PFSK-1 (cell line): ENCODE results near the gene PTH.

Experiments used
- FOXP2 ChIP-seq: optimal IDR thresholded peaks from 2 replicates; pipeline ENCODE3; 2011; ENCODE audit warnings: borderline replicate concordance, control low read depth, inconsistent platforms; ENCODE audit not compliant: insufficient read depth; ENCODE audit errors: extremely low read length, extremely low read depth
- POLR2AphosphoS5 ChIP-seq: IDR thresholded peaks from 2 replicates; pipeline ENCODE4 v1.6.1; 2012; ENCODE audit warnings: low read depth, mild to moderate bottlenecking, control low read depth, low read length, moderate library complexity
- REST ChIP-seq, 2 experiments: IDR thresholded peaks; 2 replicates each; pipeline versions ENCODE4 v1.6.1 to v1.8.0; 2011 to 2012; ENCODE audit warnings: low read depth in 2 of 2, low read length in 2 of 2, control low read depth in 1 of 2, inconsistent platforms in 1 of 2, mild to moderate bottlenecking in 1 of 2, moderate library complexity in 1 of 2; ENCODE audit not compliant: insufficient read depth in 1 of 2
- SIN3A ChIP-seq: IDR thresholded peaks from 2 replicates; pipeline ENCODE4 v1.6.1; 2012; ENCODE audit warnings: mild to moderate bottlenecking, low read length, moderate library complexity, borderline replicate concordance; ENCODE audit not compliant: insufficient read depth
- TAF1 ChIP-seq: IDR thresholded peaks from 2 replicates; pipeline ENCODE4 v1.6.1; 2012; ENCODE audit warnings: low read length, control low read depth, borderline replicate concordance; ENCODE audit not compliant: insufficient read depth

Gene PTH

GRCh38 chr11:13465909-13466371 lies 29.9 kb downstream of the PTH start:
- no peak for TF ChIP-seq FOXP2
- TF ChIP-seq POLR2AphosphoS5: no peak
- no peak for TF ChIP-seq REST (IDR thresholded peaks at IDR 0.05; ENCODE audit: insufficient read depth in 1 of 2, low read depth in 2 of 2, low read length in 2 of 2)

GRCh38 chr11:13463779-13464290 lies 32.0 kb downstream of the PTH start:
- TF ChIP-seq SIN3A: no peak
- no peak for TF ChIP-seq POLR2AphosphoS5
- TF ChIP-seq FOXP2: no peak
- TF ChIP-seq TAF1: no peak
- no peak for TF ChIP-seq REST (IDR thresholded peaks at IDR 0.05; ENCODE audit: insufficient read depth in 1 of 2, low read depth in 2 of 2, low read length in 2 of 2)

GRCh38 chr11:13462901-13463778 lies 32.7 kb downstream of the PTH start, which contains the start of gene BTBD10:
Gene BTBD10 (minus strand): TSS chr11:13463222. CDS start chr11:13445124, 18,098 bp downstream.
- TF ChIP-seq POLR2AphosphoS5 (peak; percentile 97), SIN3A (peak; percentile 96), FOXP2 (peak; percentile 60), REST (IDR thresholded peaks at IDR 0.05; ENCODE audit: insufficient read depth in 1 of 2, low read depth in 2 of 2, low read length in 2 of 2) (0 out of 4 replicates have a peak, but pooled peaks of 1 of the 2 experiments have one; percentile 58), TAF1 (peak; percentile 90)

GRCh38 chr11:13462311-13462900 lies 33.4 kb downstream of the PTH start:
- TF ChIP-seq SIN3A: peak; percentile 52; the same call in 1 of the 2 replicates
- no peak for TF ChIP-seq REST (IDR thresholded peaks at IDR 0.05; ENCODE audit: insufficient read depth in 1 of 2, low read depth in 2 of 2, low read length in 2 of 2)
